DMS 273 (cell line): Measurements from ENCODE around the gene WBP2NL.

ENCODE experiments used
- DNase-seq: peaks from one replicate; lab custom pipeline; 2025; ENCODE audit not compliant: unreplicated experiment; lab: John Stamatoyannopoulos, UW

The WBP2NL gene

GRCh38 chr22:42033263-42034181 lies 34.9 kb downstream of the WBP2NL start:
- DNase-seq: no peak

- peak; percentile 15 for DNase-seq
Measured at GRCh38 chr22:42035256-42035655, 36.7 kb downstream of the WBP2NL start.

GRCh38 chr22:42039271-42039670 lies 40.7 kb downstream of the WBP2NL start:
- DNase-seq: no peak

- DNase-seq: no peak
Measured at GRCh38 chr22:42041784-42042183, 43.2 kb downstream of the WBP2NL start.

- no peak for DNase-seq
Measured at GRCh38 chr22:42050641-42051180, 52.1 kb downstream of the WBP2NL start.

- no peak for DNase-seq
Measured at GRCh38 chr22:42052765-42053164, 54.2 kb downstream of the WBP2NL start.

- no peak for DNase-seq
Measured at GRCh38 chr22:42056757-42057511, 58.3 kb downstream of the WBP2NL start.

- DNase-seq: no peak
Measured at GRCh38 chr22:42060489-42060888, 61.9 kb downstream of the WBP2NL start.

GRCh38 chr22:42061041-42061440 lies 62.5 kb downstream of the WBP2NL start:
- no peak for DNase-seq

- no peak for DNase-seq
Measured at GRCh38 chr22:42062506-42063170, 64.0 kb downstream of the WBP2NL start.

- no peak for DNase-seq
Measured at GRCh38 chr22:42064629-42065028, 66.0 kb downstream of the WBP2NL start.

- DNase-seq: no peak
Measured at GRCh38 chr22:42065438-42066125, 67.0 kb downstream of the WBP2NL start.

- peak; percentile 23 for DNase-seq
Measured at GRCh38 chr22:42066126-42066761, 67.7 kb downstream of the WBP2NL start.

- DNase-seq: no peak
Measured at GRCh38 chr22:42066937-42067336, 68.3 kb downstream of the WBP2NL start.

GRCh38 chr22:42067671-42068251 lies 69.2 kb downstream of the WBP2NL start:
- DNase-seq: no peak

- no peak for DNase-seq
Measured at GRCh38 chr22:42068291-42068690, 69.7 kb downstream of the WBP2NL start.

GRCh38 chr22:42069801-42070516 lies 71.4 kb downstream of the WBP2NL start:
- DNase-seq: no peak

GRCh38 chr22:42070517-42071422 lies 72.2 kb downstream of the WBP2NL start, which contains the start of gene NAGA:
NAGA (minus strand) TSS chr22:42070812; CDS start chr22:42070297, 515 bp downstream.
- peak; percentile 97 for DNase-seq
